GM12873 (cell line): Measurements from ENCODE around the gene SF3B2.

ENCODE experiments used
- TF ChIP-seq, protein P1 (sequence below): IDR thresholded peaks from 2 replicates; pipeline ENCODE4 v1.5.1; 2012; ENCODE audit warnings: low read depth, mild to moderate bottlenecking, moderate library complexity, low read length, control low read depth; ENCODE audit not compliant: insufficient read depth; ENCODE audit errors: missing control alignments

The SF3B2 gene

GRCh38 chr11:66020618-66021357, 31.4 kb upstream of the SF3B2 start:
- TF ChIP-seq, protein P1, sequence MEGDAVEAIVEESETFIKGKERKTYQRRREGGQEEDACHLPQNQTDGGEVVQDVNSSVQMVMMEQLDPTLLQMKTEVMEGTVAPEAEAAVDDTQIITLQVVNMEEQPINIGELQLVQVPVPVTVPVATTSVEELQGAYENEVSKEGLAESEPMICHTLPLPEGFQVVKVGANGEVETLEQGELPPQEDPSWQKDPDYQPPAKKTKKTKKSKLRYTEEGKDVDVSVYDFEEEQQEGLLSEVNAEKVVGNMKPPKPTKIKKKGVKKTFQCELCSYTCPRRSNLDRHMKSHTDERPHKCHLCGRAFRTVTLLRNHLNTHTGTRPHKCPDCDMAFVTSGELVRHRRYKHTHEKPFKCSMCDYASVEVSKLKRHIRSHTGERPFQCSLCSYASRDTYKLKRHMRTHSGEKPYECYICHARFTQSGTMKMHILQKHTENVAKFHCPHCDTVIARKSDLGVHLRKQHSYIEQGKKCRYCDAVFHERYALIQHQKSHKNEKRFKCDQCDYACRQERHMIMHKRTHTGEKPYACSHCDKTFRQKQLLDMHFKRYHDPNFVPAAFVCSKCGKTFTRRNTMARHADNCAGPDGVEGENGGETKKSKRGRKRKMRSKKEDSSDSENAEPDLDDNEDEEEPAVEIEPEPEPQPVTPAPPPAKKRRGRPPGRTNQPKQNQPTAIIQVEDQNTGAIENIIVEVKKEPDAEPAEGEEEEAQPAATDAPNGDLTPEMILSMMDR = no peak

DNA sequence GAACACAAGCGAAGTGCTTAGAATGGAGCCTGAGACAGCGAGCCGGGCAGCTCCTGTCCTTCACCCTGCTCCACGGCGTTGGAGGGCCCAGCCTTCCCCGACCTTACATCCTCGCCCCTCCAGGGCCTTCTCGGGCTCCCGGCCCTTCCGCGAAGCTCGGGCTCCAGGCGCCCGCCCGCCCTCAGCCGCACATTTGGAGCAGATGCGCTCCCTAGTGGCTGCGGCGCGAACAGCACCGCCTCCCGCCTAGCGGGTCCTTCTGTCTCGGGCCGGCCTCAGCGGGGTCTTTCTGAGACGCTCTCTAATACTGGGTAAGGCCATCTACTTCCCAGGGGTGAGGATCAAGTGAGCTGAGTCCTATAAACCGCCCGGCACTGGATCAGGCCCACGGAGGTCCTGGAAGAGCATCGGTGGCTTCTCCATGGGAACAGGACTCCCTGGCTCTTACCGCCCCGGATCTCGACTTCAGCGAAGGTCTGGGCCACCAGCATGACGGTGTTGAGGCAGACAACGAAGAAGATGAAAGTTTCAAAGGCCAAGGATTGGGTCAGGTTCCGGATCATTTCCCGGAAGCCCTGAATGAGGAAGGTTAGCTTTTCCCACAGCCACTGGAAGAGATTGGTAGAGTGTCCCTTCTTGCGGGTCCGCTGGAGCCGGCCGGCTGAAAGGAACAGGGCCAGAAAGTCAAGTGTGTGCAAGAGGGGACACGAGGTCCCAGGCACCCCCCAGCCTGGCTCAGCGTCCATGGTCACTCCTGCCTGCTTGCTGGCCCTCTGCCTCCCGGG, 29.6 kb upstream of the SF3B2 start:
- TF ChIP-seq, protein P1 = peak; percentile 90

- TF ChIP-seq, protein P1 = no peak
Observed at GRCh38 chr11:66026017-66026529, 26.1 kb upstream of the SF3B2 start, which contains the start of gene CATSPER1. Gene CATSPER1, minus strand, starts transcription at chr11:66026479. Its CDS starts 100 bp downstream, at chr11:66026379.

DNA sequence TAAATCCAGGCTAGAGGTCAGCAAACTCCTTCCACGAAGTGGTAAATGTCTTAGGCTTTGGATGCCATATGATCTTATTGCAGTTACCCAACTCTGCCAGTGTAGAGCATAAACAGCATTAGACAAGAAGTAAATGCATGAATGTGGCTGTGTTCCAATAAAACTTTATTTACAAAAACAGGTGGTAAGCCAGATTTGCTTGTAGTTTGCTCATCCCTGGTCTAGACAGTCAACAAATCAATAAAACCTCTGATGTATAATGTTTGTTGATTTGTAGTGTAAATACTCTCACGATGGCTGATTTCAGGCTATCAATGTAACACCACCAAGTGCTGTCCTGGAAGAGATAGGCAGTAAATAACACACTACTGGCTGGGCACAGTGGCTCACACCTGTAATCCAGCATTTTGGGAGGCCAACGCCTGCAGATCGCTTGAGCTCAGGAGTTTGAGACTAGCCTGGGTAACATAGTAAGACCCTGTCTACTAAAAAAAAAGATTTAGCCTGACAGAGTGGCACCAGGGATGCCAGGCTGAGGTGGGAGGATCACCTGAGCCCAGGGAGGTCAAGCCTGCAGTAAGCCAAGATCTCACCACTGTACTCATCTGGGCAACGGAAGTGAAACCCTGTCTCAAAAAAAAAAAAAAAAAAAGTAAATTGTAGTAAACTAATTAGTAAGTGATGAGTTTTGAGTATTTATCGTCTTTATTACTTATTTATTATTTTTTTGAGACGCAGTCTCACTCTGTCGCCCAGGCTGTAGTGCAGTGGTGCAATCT, 19.0 kb upstream of the SF3B2 start:
- TF ChIP-seq, protein P1 = no peak

- TF ChIP-seq, protein P1 = no peak
Observed at GRCh38 chr11:66035653-66036333, 16.4 kb upstream of the SF3B2 start.

DNA sequence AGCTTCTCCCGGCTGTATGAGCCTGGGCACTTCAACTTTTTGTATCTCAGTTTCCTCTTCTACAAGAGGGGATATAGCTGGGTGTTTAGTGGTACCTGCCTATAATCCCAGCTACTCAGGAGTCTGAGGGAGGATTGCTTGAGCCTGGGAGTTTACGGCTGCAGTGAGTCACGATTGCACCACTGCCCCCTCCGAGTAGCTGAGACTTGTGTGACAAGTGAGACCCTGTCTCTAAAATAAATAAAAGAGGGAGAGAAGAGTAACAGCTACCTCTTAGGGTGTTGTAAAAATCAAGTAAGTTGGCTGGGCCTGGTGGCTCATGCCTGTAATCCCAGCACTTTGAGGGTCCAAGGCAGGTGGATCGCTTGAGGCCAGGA, 15.8 kb upstream of the SF3B2 start:
- TF ChIP-seq, protein P1 = no peak

GRCh38 chr11:66037327-66037726, 14.8 kb upstream of the SF3B2 start:
- TF ChIP-seq, protein P1 = no peak
